ENCODE measurements around the gene IMMP2L. TPM values are rescaled to one million over a fixed set of nuclear protein-coding genes. Genes with fewer than 3 reads are reported as not detected.

IMMP2L gene
- total RNA-seq, 1 experiment from 2014 or later = 226 TPM

- no peak for DNase-seq (ENCODE audit: low read depth)
- in situ Hi-C loops (cut with HindIII; ENCODE audit: low pct_unique_long_range_greater_than_20kb, low sequenced_read_pairs) = no loop called here
These were observed 558.4 kb downstream of the IMMP2L start for GRCh38 chr7:111003883-111004282.

- no peak for DNase-seq (ENCODE audit: low read depth)
- in situ Hi-C loops (cut with HindIII; ENCODE audit: low pct_unique_long_range_greater_than_20kb, low sequenced_read_pairs) = no loop called here
These were observed 568.0 kb downstream of the IMMP2L start for GRCh38 chr7:110994028-110994967.

- DNase-seq (ENCODE audit: low read depth) = no peak
- in situ Hi-C loops (cut with HindIII; ENCODE audit: low pct_unique_long_range_greater_than_20kb, low sequenced_read_pairs) = no loop called here
These were observed 573.3 kb downstream of the IMMP2L start for GRCh38 chr7:110988890-110989501.

- no peak for DNase-seq (ENCODE audit: low read depth)
- in situ Hi-C loops (cut with HindIII; ENCODE audit: low pct_unique_long_range_greater_than_20kb, low sequenced_read_pairs) = no loop called here
These were observed 573.9 kb downstream of the IMMP2L start for GRCh38 chr7:110988348-110988747.

- in situ Hi-C loops (cut with HindIII; ENCODE audit: low pct_unique_long_range_greater_than_20kb, low sequenced_read_pairs) = no loop called here
- DNase-seq (ENCODE audit: low read depth) = no peak
These were observed 575.1 kb downstream of the IMMP2L start for GRCh38 chr7:110987127-110987693.

- DNase-seq (ENCODE audit: low read depth) = no peak
- in situ Hi-C loops (cut with HindIII; ENCODE audit: low pct_unique_long_range_greater_than_20kb, low sequenced_read_pairs) = no loop called here
These were observed 578.4 kb downstream of the IMMP2L start for GRCh38 chr7:110983822-110984456.

- in situ Hi-C loops (cut with HindIII; ENCODE audit: low pct_unique_long_range_greater_than_20kb, low sequenced_read_pairs) = no loop called here
- DNase-seq (ENCODE audit: low read depth) = no peak
These were observed 585.1 kb downstream of the IMMP2L start for GRCh38 chr7:110977127-110977737.

- no peak for DNase-seq (ENCODE audit: low read depth)
- in situ Hi-C loops (cut with HindIII; ENCODE audit: low pct_unique_long_range_greater_than_20kb, low sequenced_read_pairs) = no loop called here
These were observed 586.8 kb downstream of the IMMP2L start for GRCh38 chr7:110975486-110975885.

GRCh38 chr7:110974441-110974840 lies 587.9 kb downstream of the IMMP2L start:
- in situ Hi-C loops (cut with HindIII; ENCODE audit: low pct_unique_long_range_greater_than_20kb, low sequenced_read_pairs) = no loop called here
- no peak for DNase-seq (ENCODE audit: low read depth)

GRCh38 chr7:110973196-110973990 lies 588.9 kb downstream of the IMMP2L start:
- in situ Hi-C loops (cut with HindIII; ENCODE audit: low pct_unique_long_range_greater_than_20kb, low sequenced_read_pairs) = no loop called here
- DNase-seq (ENCODE audit: low read depth) = no peak

GRCh38 chr7:110964775-110965174 lies 597.5 kb downstream of the IMMP2L start:
- in situ Hi-C loops (cut with HindIII; ENCODE audit: low pct_unique_long_range_greater_than_20kb, low sequenced_read_pairs) = no loop called here
- no peak for DNase-seq (ENCODE audit: low read depth)

GRCh38 chr7:110962826-110963225 lies 599.5 kb downstream of the IMMP2L start:
- no peak for DNase-seq (ENCODE audit: low read depth)
- in situ Hi-C loops (cut with HindIII; ENCODE audit: low pct_unique_long_range_greater_than_20kb, low sequenced_read_pairs) = no loop called here

- in situ Hi-C loops (cut with HindIII; ENCODE audit: low pct_unique_long_range_greater_than_20kb, low sequenced_read_pairs) = no loop called here
These were observed 599.9 kb downstream of the IMMP2L start for GRCh38 chr7:110962374-110962773.

GRCh38 chr7:110960811-110961210 lies 601.5 kb downstream of the IMMP2L start:
- DNase-seq (ENCODE audit: low read depth) = no peak
- in situ Hi-C loops (cut with HindIII; ENCODE audit: low pct_unique_long_range_greater_than_20kb, low sequenced_read_pairs) = no loop called here

More at GRCh38 chr7:110962374-110962773, 599.9 kb downstream of the IMMP2L start:
- no peak for DNase-seq (ENCODE audit: low read depth)

- DNase-seq (ENCODE audit: low read depth) = no peak
- in situ Hi-C loops (cut with HindIII; ENCODE audit: low pct_unique_long_range_greater_than_20kb, low sequenced_read_pairs) = no loop called here
These were observed 614.0 kb downstream of the IMMP2L start for GRCh38 chr7:110948280-110948679.

GRCh38 chr7:110947408-110947807 lies 614.9 kb downstream of the IMMP2L start:
- no peak for DNase-seq (ENCODE audit: low read depth)
- in situ Hi-C loops (cut with HindIII; ENCODE audit: low pct_unique_long_range_greater_than_20kb, low sequenced_read_pairs) = no loop called here

- in situ Hi-C loops (cut with HindIII; ENCODE audit: low pct_unique_long_range_greater_than_20kb, low sequenced_read_pairs) = no loop called here
- DNase-seq (ENCODE audit: low read depth) = no peak
These were observed 617.2 kb downstream of the IMMP2L start for GRCh38 chr7:110944966-110945644.
